Stomach (tissue), 9 donors: Measurements from ENCODE around the gene DPP10. TPM values are rescaled to one million over a fixed set of nuclear protein-coding genes. Genes with fewer than 3 reads are reported as not detected.

Experiments
- DNase-seq, 2 donors: peaks; one replicate each; pipeline versions ENCODE4 v3.0.0 to v3.0.0-alpha.2; 2013 to 2019
- H3K27ac ChIP-seq, 5 donors: fragments of 200-600 bp in 4 of 5; sonication (generic) in 4 of 5; one replicate each; pipeline ENCODE4 v1.5.1; 2013 to 2019; ENCODE audit warnings: mild to moderate bottlenecking in 1 of 5, moderate library complexity in 1 of 5
- H3K27me3 ChIP-seq, 3 donors: fragments of 200-600 bp; sonication (generic); one replicate each; pipeline ENCODE4 v1.5.1; 2017 to 2019; ENCODE audit warnings: mixed run types in 1 of 3
- H3K36me3 ChIP-seq, 4 donors: fragments of 200-600 bp; sonication (generic); 1 replicate in 3 of 4; 2 replicates in 1 of 4; pipeline ENCODE4 v1.5.1; 2016 to 2019
- H3K4me1 ChIP-seq, 4 donors: fragments of 200-600 bp; sonication (generic); one replicate each; pipeline ENCODE4 v1.5.1; 2016 to 2019
- H3K4me3 ChIP-seq, 4 donors: fragments of 200-600 bp; sonication (generic) in 3 of 4; one replicate each; pipeline ENCODE4 v1.5.1; 2016 to 2019; ENCODE audit warnings: mild to moderate bottlenecking in 1 of 4
- H3K9me3 ChIP-seq, 4 donors: fragments of 200-600 bp; sonication (generic); one replicate each; pipeline ENCODE4 v1.5.1; 2016 to 2019
- CTCF ChIP-seq, 7 experiments: fragments of 450-650 bp in 4 of 7; fragments of 200-600 bp in 3 of 7; sonication (generic) in 3 of 7; IDR thresholded peaks; one replicate each; pipeline ENCODE4 v1.5.1; 2016 to 2019; ENCODE audit warnings: antibody characterized with exemption in 7 of 7, control low read depth in 2 of 7, mild to moderate bottlenecking in 1 of 7
- EP300 ChIP-seq: sonication (generic); formaldehyde crosslinking; IDR thresholded peaks from one replicate; pipeline ENCODE4 v1.6.1; 2017; ENCODE audit warnings: antibody characterized with exemption
- POLR2A ChIP-seq, 4 donors: fragments of 450-650 bp; IDR thresholded peaks; one replicate each; pipeline ENCODE4 v1.6.1; 2016; ENCODE audit warnings: antibody characterized with exemption in 4 of 4, control low read depth in 2 of 4, mild to moderate bottlenecking in 1 of 4, moderate library complexity in 1 of 4
- POLR2AphosphoS5 ChIP-seq, 3 donors: sonication (generic); formaldehyde crosslinking; IDR thresholded peaks; one replicate each; pipeline ENCODE4 v1.6.1; 2016; ENCODE audit warnings: antibody characterized with exemption in 3 of 3
- WGBS, 5 donors: extraction: QIAGEN DNeasy Blood & Tissue Kit in 3 of 5; methylation state at CpG; one replicate each; pipeline versions ENCODE4 v1.1.5 to v1.1.7; 2013 to 2018; 5-methylcytosine and 5-hydroxymethylcytosine counted together
- intact Hi-C: fragments of 100-400 bp; cut with DNase I; formaldehyde crosslinking; loops from one replicate; pipeline ENCODE4 v1.15.1; 2023; ENCODE audit warnings: low total_unique reads
- polyA plus RNA-seq, 3 donors: library from polyadenylated mRNA; stranded (reverse); fragments of 200-250 nt; gene quantifications; one replicate each; pipeline ENCODE4 v1.2.3, GENCODE V29; 2013
- total RNA-seq, 5 donors: library from RNA; depleted of rRNA; stranded (reverse); fragments of >200 nt; gene quantifications; one replicate each; pipeline versions ENCODE4 v1.1.0 to v1.2.3, GENCODE V29; 2014 to 2016
- donor health status: healthy with polysubstance abuse.
- donor health status: Bipolar disorder and iron deficiency.
- donor health status: healthy.

DPP10 gene
- total and polyA plus RNA-seq, 8 donors: 0.18 to 15.6 (median 2.0) TPM; not detected in 1

GRCh38 chr2:114926303-114926702 is 483.9 kb downstream of the DPP10 start:
- TF ChIP-seq POLR2A (IDR thresholded peaks at IDR 0.05) (no peak), CTCF (IDR thresholded peaks at IDR 0.05) (no peak), POLR2AphosphoS5 (IDR thresholded peaks at IDR 0.05) (no peak), EP300 (no peak)
- no peak overlapping the region for H3K4me3 ChIP-seq
- 65 to 76% (median 73%) methylated on average over 4 of the region's 4 CpGs for WGBS, 5 donors

GRCh38 chr2:114929225-114929624 is 486.8 kb downstream of the DPP10 start:
- 88 to 92% (median 91%) methylated on average over 7 of the region's 7 CpGs for WGBS, 5 donors
- Histone ChIP-seq H3K4me3 (no peak overlapping the region), H3K4me1 (no peaks in the 10 kb centered on the region), H3K27me3 (no peaks in the 10 kb centered on the region), H3K9me3 (peaks cover 4 to 56% (median 28%) of the 10 kb centered on the region in 4 donors), H3K36me3 (no peaks in the 10 kb centered on the region), H3K27ac (no peak overlapping the region)
- no peak for TF ChIP-seq EP300
- no peak for TF ChIP-seq CTCF (IDR thresholded peaks at IDR 0.05)
- no peak for TF ChIP-seq POLR2A (IDR thresholded peaks at IDR 0.05)
- TF ChIP-seq POLR2AphosphoS5 (IDR thresholded peaks at IDR 0.05): no peak
- intact Hi-C loops: no loop called here
- DNase-seq: no peak

More at GRCh38 chr2:114926303-114926702, 483.9 kb downstream of the DPP10 start:
- no peaks in the 10 kb centered on the region for H3K27me3 ChIP-seq
- peaks cover 4 to 54% (median 28%) of the 10 kb centered on the region in 4 donors for H3K9me3 ChIP-seq
- no peak overlapping the region for H3K27ac ChIP-seq
- H3K36me3 ChIP-seq: no peaks in the 10 kb centered on the region
- no peaks in the 10 kb centered on the region for H3K4me1 ChIP-seq
- no peak for DNase-seq
- intact Hi-C loops: no loop called here

GRCh38 chr2:114933671-114934241 is 491.3 kb downstream of the DPP10 start:
- intact Hi-C loops: no loop called here
- Histone ChIP-seq H3K4me1 (no peaks in the 10 kb centered on the region), H3K36me3 (no peaks in the 10 kb centered on the region), H3K4me3 (no peak overlapping the region), H3K9me3 (peaks cover 1 to 24% (median 14%) of the 10 kb centered on the region in 4 donors), H3K27ac (no peak overlapping the region), H3K27me3 (no peaks in the 10 kb centered on the region)
- WGBS, 5 donors: 66 to 87% (median 78%) methylated on average over 4 of the region's 4 CpGs
- TF ChIP-seq POLR2A (IDR thresholded peaks at IDR 0.05): no peak
- no peak for DNase-seq

- H3K4me1 ChIP-seq: no peaks in the 10 kb centered on the region
- peaks cover 0 to 14% (median 5%) of the 10 kb centered on the region in 4 donors for H3K9me3 ChIP-seq
- no peaks in the 10 kb centered on the region for H3K27me3 ChIP-seq
- TF ChIP-seq POLR2A (IDR thresholded peaks at IDR 0.05): no peak
- no peak for TF ChIP-seq POLR2AphosphoS5 (IDR thresholded peaks at IDR 0.05)
- no peak for TF ChIP-seq CTCF (IDR thresholded peaks at IDR 0.05)
- DNase-seq: no peak
- H3K4me3 ChIP-seq: no peak overlapping the region
- intact Hi-C loops: no loop called here
- H3K36me3 ChIP-seq: no peaks in the 10 kb centered on the region
- WGBS, 5 donors: 82 to 88% (median 84%) methylated on average over 7 of the region's 7 CpGs
- no peak overlapping the region for H3K27ac ChIP-seq
Observed at GRCh38 chr2:114935031-114935430, 492.6 kb downstream of the DPP10 start.

- WGBS, 5 donors: 78 to 86% (median 80%) methylated on average over 9 of the region's 9 CpGs
- no peaks in the 10 kb centered on the region for H3K36me3 ChIP-seq
- no peaks in the 10 kb centered on the region for H3K9me3 ChIP-seq
- DNase-seq: no peak
- no peak overlapping the region for H3K4me3 ChIP-seq
- no peaks in the 10 kb centered on the region for H3K27me3 ChIP-seq
- H3K4me1 ChIP-seq: no peaks in the 10 kb centered on the region
- intact Hi-C loops: no loop called here
- no peak for TF ChIP-seq CTCF (IDR thresholded peaks at IDR 0.05)
- no peak for TF ChIP-seq POLR2AphosphoS5 (IDR thresholded peaks at IDR 0.05)
- TF ChIP-seq EP300: no peak
- no peak for TF ChIP-seq POLR2A (IDR thresholded peaks at IDR 0.05)
- no peak overlapping the region for H3K27ac ChIP-seq
Observed at GRCh38 chr2:114937366-114937930, 495.0 kb downstream of the DPP10 start.
